A673 (cell line): Measurements from ENCODE around the gene SLIT1. TPM values are rescaled to one million over a fixed set of nuclear protein-coding genes. Genes with fewer than 3 reads are reported as not detected.

Experiments
- BruUV-seq: library from RNA; stranded (reverse); fragments of 400-500 nt; replicated peaks from 2 replicates; lab custom pipeline; 2021; lab: Mats Ljungman, UMichigan
- CTCF ChIA-PET: fragments of 300-600 bp; sonication (Branson Sonifier 250); formaldehyde crosslinking; loops from one replicate; lab custom pipeline; 2022; ENCODE audit warnings: antibody characterized with exemption; lab: Charles Lee
- POLR2A ChIA-PET: fragments of 300-600 bp; sonication (Branson Sonifier 250); formaldehyde crosslinking; loops from one replicate; lab custom pipeline; 2022; ENCODE audit warnings: antibody characterized with exemption; ENCODE audit not compliant: low non-redundant PET; lab: Charles Lee
- DNase-seq: peaks from one replicate; pipeline ENCODE4 v3.0.0-alpha.2; 2015; ENCODE audit warnings: low spot score
- H3K27ac ChIP-seq: fragments of 200-600 bp; sonication (generic); 2 replicates; pipeline ENCODE4 v1.5.1; 2016; ENCODE audit warnings: mixed run types, low read depth, mild to moderate bottlenecking, mixed read lengths, antibody characterized with exemption, low read length; ENCODE audit not compliant: poor library complexity, severe bottlenecking
- H3K27me3 ChIP-seq: fragments of 200-600 bp; sonication (generic); replicated peaks from 2 replicates; pipeline ENCODE4 v1.6.1; 2017; ENCODE audit warnings: mixed run types, low read depth, mild to moderate bottlenecking, mixed read lengths, antibody characterized with exemption, low read length; ENCODE audit not compliant: insufficient read depth, poor library complexity
- H3K36me3 ChIP-seq: fragments of 200-600 bp; sonication (generic); 2 replicates; pipeline ENCODE4 v1.6.1; 2016; ENCODE audit warnings: mixed run types, mild to moderate bottlenecking, mixed read lengths, antibody characterized with exemption, low read length; ENCODE audit not compliant: insufficient read depth, poor library complexity, severe bottlenecking
- H3K4me1 ChIP-seq: fragments of 200-600 bp; sonication (generic); 2 replicates; pipeline ENCODE4 v1.6.1; 2017; ENCODE audit warnings: mixed run types, mild to moderate bottlenecking, mixed read lengths, antibody characterized with exemption, low read length; ENCODE audit not compliant: insufficient read depth, poor library complexity, severe bottlenecking
- H3K4me3 ChIP-seq: fragments of 200-600 bp; sonication (generic); 2 replicates; pipeline ENCODE4 v1.5.1; 2016; ENCODE audit warnings: low read depth, mixed run types, mild to moderate bottlenecking, mixed read lengths, low read length; ENCODE audit not compliant: poor library complexity, severe bottlenecking
- H3K9me3 ChIP-seq: fragments of 200-600 bp; sonication (generic); 2 replicates; pipeline ENCODE4 v1.6.1; 2016; ENCODE audit warnings: mixed run types, low read depth, mild to moderate bottlenecking, mixed read lengths, antibody characterized with exemption, low read length; ENCODE audit not compliant: poor library complexity, severe bottlenecking
- CTCF ChIP-seq: fragments of 300-800, 200-600 bp; sonication (generic); conservative IDR thresholded peaks from 2 replicates; pipeline ENCODE4 v1.5.1; 2017; ENCODE audit warnings: low read depth, mild to moderate bottlenecking, antibody characterized with exemption, low read length, moderate library complexity, mixed read lengths
- EZH2 ChIP-seq: fragments of 200-600 bp; sonication (generic); IDR thresholded peaks from 2 replicates; pipeline ENCODE4 v1.6.1; 2017; ENCODE audit warnings: borderline replicate concordance, low read depth, mild to moderate bottlenecking, mixed read lengths, antibody characterized with exemption, low read length; ENCODE audit not compliant: poor library complexity, severe bottlenecking
- intact Hi-C: fragments of 100-400 bp; cut with micrococcal nuclease; formaldehyde crosslinking; loops from one replicate; pipeline ENCODE4 v1.10.0; 2022; ENCODE audit not compliant: unreplicated experiment
- total RNA-seq: library from RNA; stranded (reverse); gene quantifications from 2 replicates; pipeline ENCODE4 v1.2.3, GENCODE V29; 2021

The SLIT1 gene
- total RNA-seq, 1 experiment from 2014 or later: 0.43 TPM

- TF ChIP-seq CTCF: no peak
- no peak for TF ChIP-seq EZH2
- CTCF ChIA-PET: no interaction called here
- no peak for DNase-seq
Measured at GRCh38 chr10:97174941-97175340, 10.8 kb downstream of the SLIT1 start.

DNA sequence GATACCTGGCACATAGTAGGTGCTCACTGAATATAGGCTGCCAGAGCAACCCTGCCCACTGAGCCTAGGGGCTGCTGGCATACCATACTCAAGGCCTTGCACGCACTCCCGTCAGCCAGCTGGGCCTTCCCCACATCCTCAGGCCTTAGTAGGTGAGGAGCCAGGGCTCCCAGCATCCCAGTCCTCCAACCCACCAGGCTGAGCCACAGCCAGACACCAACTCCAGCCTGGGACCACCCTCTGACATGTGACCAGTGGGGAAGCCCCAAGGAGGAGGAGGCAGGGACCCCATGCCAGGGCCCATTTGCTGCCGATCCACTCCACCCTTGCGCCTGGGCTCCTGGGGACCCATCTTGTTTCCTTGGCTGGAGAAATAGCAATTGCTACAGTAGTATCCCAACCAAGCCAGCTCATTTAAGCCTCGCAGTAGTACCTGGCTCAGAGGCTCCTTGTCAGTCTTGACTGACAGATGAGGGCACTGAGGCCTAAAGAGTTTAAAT, 11.4 kb downstream of the SLIT1 start:
- Histone ChIP-seq H3K27me3 (peaks cover 27% of the 10 kb centered on the region), H3K9me3 (no peaks in the 10 kb centered on the region), H3K36me3 (no peaks in the 10 kb centered on the region), H3K4me1 (peaks cover 3% of the 10 kb centered on the region), H3K4me3 (no peak overlapping the region), H3K27ac (no peak overlapping the region)
- CTCF ChIA-PET: no interaction called here
- POLR2A ChIA-PET: no interaction called here
- TF ChIP-seq EZH2: no peak
- TF ChIP-seq CTCF: no peak
- no peak for DNase-seq
- BruUV-seq: no TSS peak
- intact Hi-C loops: no loop called here

More at GRCh38 chr10:97174941-97175340, 10.8 kb downstream of the SLIT1 start:
- peaks cover 9% of the 10 kb centered on the region for H3K4me1 ChIP-seq
- no peaks in the 10 kb centered on the region for H3K36me3 ChIP-seq
- peaks cover 29% of the 10 kb centered on the region for H3K27me3 ChIP-seq
- no peaks in the 10 kb centered on the region for H3K9me3 ChIP-seq
- no peak overlapping the region for H3K4me3 ChIP-seq
- POLR2A ChIA-PET: no interaction called here
- no TSS peak for BruUV-seq
- H3K27ac ChIP-seq: no peak overlapping the region
- intact Hi-C loops: no loop called here

DNA sequence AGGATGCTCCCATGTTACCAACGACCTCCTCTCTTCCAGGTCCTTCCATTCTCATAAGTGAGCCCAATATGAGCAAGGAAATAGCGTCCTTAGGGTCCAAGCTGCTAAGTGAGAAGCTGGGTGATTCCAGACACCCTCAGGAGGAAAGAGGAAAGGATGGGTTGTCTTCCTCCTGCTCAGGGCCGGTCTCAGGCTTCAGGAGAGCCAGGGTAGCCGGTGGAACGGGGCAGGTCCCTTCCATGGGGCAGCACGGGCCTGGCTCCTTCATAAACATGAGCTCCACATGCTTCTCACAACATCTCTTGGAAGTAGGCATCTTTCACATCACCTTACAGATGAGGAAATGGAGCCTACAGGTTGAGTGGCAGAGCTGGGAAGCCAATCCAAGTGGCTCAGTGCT, 12.7 kb downstream of the SLIT1 start:
- BruUV-seq: no TSS peak
- ChIA-PET POLR2A (no interaction called here), CTCF (no interaction called here)
- no peak for DNase-seq
- H3K36me3 ChIP-seq: no peaks in the 10 kb centered on the region
- TF ChIP-seq EZH2: no peak
- TF ChIP-seq CTCF: no peak
- no peaks in the 10 kb centered on the region for H3K9me3 ChIP-seq
- no peak overlapping the region for H3K4me3 ChIP-seq
- intact Hi-C loops: no loop called here
- peaks cover 15% of the 10 kb centered on the region for H3K27me3 ChIP-seq
- no peak overlapping the region for H3K27ac ChIP-seq
- no peaks in the 10 kb centered on the region for H3K4me1 ChIP-seq
